Activated B cell treated with CpG ODN at 0.5 μM for 24 hours (primary cell): ENCODE results near the gene TGFB1. TPM values are rescaled to one million over a fixed set of nuclear protein-coding genes. Genes with fewer than 3 reads are reported as not detected.
"Not testable (repeated sequence)": the region's sequence is repeated elsewhere in the genome, so short reads cannot be mapped to it uniquely, and the experiment has no call there.

ENCODE experiments used
- ATAC-seq: fragments of 200-7000 bp; cut with Tn5 transposase; one replicate; pipeline ENCODE4 v1.10.0; 2021; ENCODE audit warnings: low read depth, mild to moderate bottlenecking, moderate library complexity
- CTCF ChIA-PET: fragments of 350-600 bp; sonication (Branson Sonifier 250); formaldehyde crosslinking; loops from one replicate; lab custom pipeline; 2021; ENCODE audit warnings: antibody characterized with exemption; lab: Charles Lee
- POLR2A ChIA-PET: fragments of 350-600 bp; sonication (Branson Sonifier 250); formaldehyde crosslinking; loops from one replicate; lab custom pipeline; 2021; ENCODE audit warnings: antibody characterized with exemption; lab: Charles Lee
- DNase-seq: peaks from one replicate; pipeline ENCODE4 v3.0.0; 2022
- H3K27ac Mint-ChIP-seq: one replicate; pipeline ENCODE4 v1.8.0; 2020; ENCODE audit warnings: mixed read lengths
- H3K27me3 Mint-ChIP-seq: one replicate; pipeline ENCODE4 v1.8.0; 2021; ENCODE audit warnings: mixed read lengths
- H3K36me3 Mint-ChIP-seq: one replicate; pipeline ENCODE4 v1.8.0; 2021; ENCODE audit warnings: low read depth, mixed read lengths
- H3K4me1 Mint-ChIP-seq: one replicate; pipeline ENCODE4 v1.8.0; 2021; ENCODE audit warnings: mixed read lengths
- H3K4me3 Mint-ChIP-seq: one replicate; pipeline ENCODE4 v1.8.0; 2020; ENCODE audit warnings: mild to moderate bottlenecking, mixed read lengths
- H3K9me3 Mint-ChIP-seq: one replicate; pipeline ENCODE4 v1.8.0; 2020; ENCODE audit warnings: mixed read lengths
- CTCF ChIP-seq: fragments of 200-600 bp; IDR thresholded peaks from one replicate; pipeline ENCODE4 v1.8.0; 2022; ENCODE audit warnings: antibody characterized with exemption, mild to moderate bottlenecking
- intact Hi-C: fragments of 100-400 bp; cut with micrococcal nuclease; formaldehyde crosslinking; loops from one replicate; pipeline ENCODE4 v1.15.1; 2024
- total RNA-seq: library from RNA; stranded (reverse); gene quantifications from 2 replicates; pipeline ENCODE4 v1.2.3, GENCODE V29; 2022

The TGFB1 gene
- total RNA-seq, 1 donor from 2014 or later, result 88.5 TPM

- DNase-seq, result no peak
- Mint-ChIP-seq H3K4me1 (peaks cover 42% of the 10 kb centered on the region), H3K27me3 (no peaks in the 10 kb centered on the region), H3K36me3 (peaks cover 36% of the 10 kb centered on the region), H3K9me3 (no peaks in the 10 kb centered on the region), H3K4me3 (peak overlapping the region; percentile 100), H3K27ac (peak overlapping the region; percentile 86)
- no peak for ATAC-seq
- intact Hi-C loops, result loop anchor here (1.0 to 5.0 kb wide), 6 partner anchors 14 to 909 kb away; partner anchors contain the start of genes B9D2, COQ8B, DMAC2 and ITPKC
- ChIA-PET POLR2A (interaction anchor here (0.5 to 6.9 kb wide), 20 partner anchors 9 to 1893 kb away, joined by 3 to 119 read pairs (median 6); partner anchors contain the start of genes B9D2, CCDC97, CEACAM21 and DMAC2), CTCF (interaction anchor here (0.7 to 5.4 kb wide), 9 partner anchors 13 to 218 kb away, joined by 3 to 38 read pairs (median 8); partner anchors contain the start of genes B9D2 and CCDC97)
- no peak for TF ChIP-seq CTCF
These were observed 2.9 kb downstream of the TGFB1 start for GRCh38 chr19:41350735-41351338.

GRCh38 chr19:41346916-41347315 is 6.8 kb downstream of the TGFB1 start:
- H3K4me1 Mint-ChIP-seq, result peaks cover 57% of the 10 kb centered on the region
- H3K9me3 Mint-ChIP-seq, H3K27ac Mint-ChIP-seq, H3K27me3 Mint-ChIP-seq, ATAC-seq, intact Hi-C loops, H3K4me3 Mint-ChIP-seq, DNase-seq: not testable (repeated sequence)
- peaks cover 63% of the 10 kb centered on the region for H3K36me3 Mint-ChIP-seq
- ChIA-PET POLR2A (interaction anchor here (0.7 to 1.6 kb wide), 5 partner anchors 10 to 83 kb away, joined by 3 to 14 read pairs (median 5); partner anchors contain the start of gene HNRNPUL1), CTCF (interaction anchor here (1.1 kb wide), 1 partner anchor 11 kb away, joined by 4 read pairs; no protein-coding TSS in a partner anchor)

- ChIA-PET CTCF (no interaction called here), POLR2A (interaction anchor here (0.7 to 0.9 kb wide), 2 partner anchors 8 to 615 kb away, joined by 7 to 8 read pairs; partner anchors contain the start of gene RABAC1)
- Mint-ChIP-seq H3K27ac (peak overlapping the region; percentile 30), H3K4me3 (no peak overlapping the region), H3K27me3 (no peaks in the 10 kb centered on the region), H3K36me3 (peaks cover 76% of the 10 kb centered on the region), H3K9me3 (no peaks in the 10 kb centered on the region), H3K4me1 (peaks cover 49% of the 10 kb centered on the region)
- intact Hi-C loops, result no loop called here
- no peak for DNase-seq
- TF ChIP-seq CTCF, result no peak
- no peak for ATAC-seq
These were observed 9.6 kb downstream of the TGFB1 start for GRCh38 chr19:41344162-41344561.

- TF ChIP-seq CTCF, result no peak
- H3K4me3 Mint-ChIP-seq, result no peak overlapping the region
- ATAC-seq (no peak), DNase-seq (no peak)
- intact Hi-C loops, result no loop called here
- peaks cover 80% of the 10 kb centered on the region for H3K36me3 Mint-ChIP-seq
- H3K4me1 Mint-ChIP-seq, result peaks cover 42% of the 10 kb centered on the region
- CTCF ChIA-PET, result interaction anchor here (1.6 kb wide), 1 partner anchor 222 kb away, joined by 4 read pairs; no protein-coding TSS in a partner anchor
- no peaks in the 10 kb centered on the region for H3K27me3 Mint-ChIP-seq
- no peaks in the 10 kb centered on the region for H3K9me3 Mint-ChIP-seq
- peak overlapping the region; percentile 77 for H3K27ac Mint-ChIP-seq
- POLR2A ChIA-PET, result interaction anchor here (0.5 to 1.5 kb wide), 4 partner anchors 10 to 205 kb away, joined by 4 to 9 read pairs (median 6); partner anchors contain the start of gene B9D2
These were observed 11.8 kb downstream of the TGFB1 start for GRCh38 chr19:41341669-41342490.

- peaks cover 53% of the 10 kb centered on the region for H3K4me1 Mint-ChIP-seq
- H3K4me3 Mint-ChIP-seq, result no peak overlapping the region
- ChIA-PET POLR2A (interaction anchor here (0.7 to 0.8 kb wide), 2 partner anchors 23 to 191 kb away, joined by 5 to 6 read pairs; no protein-coding TSS in a partner anchor), CTCF (interaction anchor here (0.6 kb wide), 1 partner anchor 11 kb away, joined by 3 read pairs; no protein-coding TSS in a partner anchor)
- intact Hi-C loops, result no loop called here
- peaks cover 75% of the 10 kb centered on the region for H3K36me3 Mint-ChIP-seq
- TF ChIP-seq CTCF, result no peak
- DNase-seq (no peak), ATAC-seq (no peak)
- H3K27ac Mint-ChIP-seq, result no peak overlapping the region
- no peaks in the 10 kb centered on the region for H3K27me3 Mint-ChIP-seq
- no peaks in the 10 kb centered on the region for H3K9me3 Mint-ChIP-seq
These were observed 13.8 kb downstream of the TGFB1 start for GRCh38 chr19:41339936-41340335.
